Fibroblast of pulmonary artery (primary cell): ENCODE measurements around the gene HK3.
A peak's percentile ranks its signal among the peaks of the same experiment; 100 is the strongest.

Experiments used
- DNase-seq: peaks from one replicate; pipeline ENCODE4 v3.0.0-alpha.2; 2010; ENCODE audit warnings: low read depth
- H3K4me3 ChIP-seq: replicated peaks from 2 replicates; pipeline ENCODE4 v1.5.1; 2011; ENCODE audit warnings: low read depth, mild to moderate bottlenecking, control low read depth, low read length, moderate library complexity
- CTCF ChIP-seq: IDR thresholded peaks from 2 replicates; pipeline ENCODE4 v1.5.1; 2011; ENCODE audit warnings: mild to moderate bottlenecking, control low read depth, low read length, inconsistent platforms; ENCODE audit errors: missing control alignments

HK3 gene, protein sequence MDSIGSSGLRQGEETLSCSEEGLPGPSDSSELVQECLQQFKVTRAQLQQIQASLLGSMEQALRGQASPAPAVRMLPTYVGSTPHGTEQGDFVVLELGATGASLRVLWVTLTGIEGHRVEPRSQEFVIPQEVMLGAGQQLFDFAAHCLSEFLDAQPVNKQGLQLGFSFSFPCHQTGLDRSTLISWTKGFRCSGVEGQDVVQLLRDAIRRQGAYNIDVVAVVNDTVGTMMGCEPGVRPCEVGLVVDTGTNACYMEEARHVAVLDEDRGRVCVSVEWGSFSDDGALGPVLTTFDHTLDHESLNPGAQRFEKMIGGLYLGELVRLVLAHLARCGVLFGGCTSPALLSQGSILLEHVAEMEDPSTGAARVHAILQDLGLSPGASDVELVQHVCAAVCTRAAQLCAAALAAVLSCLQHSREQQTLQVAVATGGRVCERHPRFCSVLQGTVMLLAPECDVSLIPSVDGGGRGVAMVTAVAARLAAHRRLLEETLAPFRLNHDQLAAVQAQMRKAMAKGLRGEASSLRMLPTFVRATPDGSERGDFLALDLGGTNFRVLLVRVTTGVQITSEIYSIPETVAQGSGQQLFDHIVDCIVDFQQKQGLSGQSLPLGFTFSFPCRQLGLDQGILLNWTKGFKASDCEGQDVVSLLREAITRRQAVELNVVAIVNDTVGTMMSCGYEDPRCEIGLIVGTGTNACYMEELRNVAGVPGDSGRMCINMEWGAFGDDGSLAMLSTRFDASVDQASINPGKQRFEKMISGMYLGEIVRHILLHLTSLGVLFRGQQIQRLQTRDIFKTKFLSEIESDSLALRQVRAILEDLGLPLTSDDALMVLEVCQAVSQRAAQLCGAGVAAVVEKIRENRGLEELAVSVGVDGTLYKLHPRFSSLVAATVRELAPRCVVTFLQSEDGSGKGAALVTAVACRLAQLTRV

DNA sequence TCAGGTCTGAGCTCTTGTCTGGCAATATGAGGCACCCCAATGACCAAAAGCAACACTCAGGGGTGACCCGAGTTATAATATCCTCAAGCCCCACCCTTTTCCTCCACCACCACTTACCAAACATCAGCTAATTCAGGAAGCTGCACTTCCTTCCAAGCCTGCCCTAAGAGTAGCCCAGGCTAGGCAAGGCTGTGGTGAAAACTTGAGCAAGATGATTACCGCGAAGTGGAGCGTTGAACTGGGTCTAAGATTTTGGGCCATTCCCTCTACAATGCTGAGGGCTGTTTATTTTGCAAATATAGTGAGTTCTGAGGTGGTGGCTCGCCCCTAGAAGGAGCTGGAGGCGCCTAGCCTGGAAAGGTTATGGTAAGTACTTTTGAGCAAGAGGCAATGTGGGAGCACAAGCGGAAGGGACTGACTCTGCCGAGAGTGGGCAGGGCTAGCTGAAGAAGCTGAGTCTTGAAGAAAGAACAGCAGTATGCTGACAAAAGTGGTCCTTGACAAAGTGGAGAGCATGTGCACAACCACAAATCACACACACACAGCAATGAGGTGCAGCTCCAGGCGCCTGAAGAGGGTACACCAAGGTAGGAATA is at the start of gene HK3:
TSS of gene HK3 (minus strand) at position 51 of the 596 bp plus-strand sequence. CDS start 3,187 bp downstream, outside the sequence.
- no peak for DNase-seq
- H3K4me3 ChIP-seq: no peak within 1 kb of the TSS
- TF ChIP-seq CTCF: no peak

GRCh38 chr5:176948458-176948857 is 49.3 kb upstream of the HK3 start:
- H3K4me3 ChIP-seq: no peak overlapping the region
- DNase-seq: peak; percentile 37
- no peak for TF ChIP-seq CTCF

DNA sequence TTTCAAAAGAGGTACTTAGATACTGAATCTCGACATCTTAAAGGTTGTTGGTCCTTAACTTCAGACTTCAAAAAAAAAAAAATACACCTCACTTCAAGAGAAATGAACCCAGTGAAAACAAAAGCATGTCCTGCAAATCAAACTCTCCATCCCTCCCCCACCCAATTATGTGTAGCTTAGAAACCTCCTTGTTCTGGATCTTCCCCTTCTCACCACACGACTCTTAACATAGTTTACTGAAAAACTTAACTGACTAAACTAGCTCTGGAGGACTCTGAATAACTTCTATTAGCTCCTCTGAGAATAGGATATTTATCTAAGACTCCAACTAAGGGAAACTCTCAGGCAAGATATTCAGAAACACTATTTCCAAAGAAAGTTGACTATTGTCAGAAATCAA is 48.7 kb upstream of the HK3 start:
- no peak for DNase-seq
- TF ChIP-seq CTCF: no peak

DNA sequence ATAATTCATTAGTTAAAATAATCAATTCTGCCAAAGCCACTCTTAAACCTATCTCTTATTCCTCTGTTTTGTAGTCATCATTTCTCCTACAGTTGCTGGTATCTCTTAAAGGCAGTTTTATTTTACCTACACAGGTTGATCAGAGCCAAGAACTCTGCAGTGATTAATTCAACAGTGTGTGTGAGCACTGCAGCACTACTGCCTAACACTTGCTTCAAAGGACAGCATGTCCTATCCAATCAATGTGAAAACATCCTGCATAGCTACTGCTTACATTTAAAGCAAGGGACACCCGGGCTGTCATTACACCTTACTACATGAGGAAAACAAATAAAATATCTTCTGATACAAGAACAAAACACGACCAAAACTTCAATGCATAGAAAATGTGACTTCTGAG is 45.1 kb upstream of the HK3 start:
- no peak for DNase-seq

More for the DNA sequence above, 48.7 kb upstream of the HK3 start:
- H3K4me3 ChIP-seq: no peak overlapping the region

DNA sequence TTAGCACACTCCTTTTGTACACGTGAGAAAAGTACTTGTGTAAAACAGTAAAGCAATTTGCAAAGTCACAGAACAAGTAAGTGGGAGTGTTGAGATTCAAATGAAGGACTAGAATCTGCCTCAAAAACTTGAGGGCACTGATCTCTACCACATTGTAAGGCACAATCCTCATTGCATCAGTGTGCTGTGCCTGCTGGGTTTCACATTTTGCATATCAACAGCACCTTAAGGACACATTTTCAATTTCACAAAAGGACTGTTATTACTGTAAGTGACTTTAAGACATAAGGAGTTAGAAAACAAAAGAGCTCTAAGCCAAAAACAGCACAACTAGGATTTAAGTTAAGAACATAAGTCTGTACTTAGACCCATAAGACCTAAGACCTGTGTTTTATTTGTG is 44.7 kb upstream of the HK3 start:
- DNase-seq: no peak
- no peak for TF ChIP-seq CTCF

More for the DNA sequence above, 45.1 kb upstream of the HK3 start:
- no peak overlapping the region for H3K4me3 ChIP-seq
- TF ChIP-seq CTCF: no peak

GRCh38 chr5:176941951-176942350 is 42.8 kb upstream of the HK3 start:
- no peak for TF ChIP-seq CTCF
- no peak for DNase-seq
- no peak overlapping the region for H3K4me3 ChIP-seq

More for the DNA sequence above, 44.7 kb upstream of the HK3 start:
- H3K4me3 ChIP-seq: no peak overlapping the region
